OCI-LY7 (cell line): ENCODE measurements around the gene KIRREL3. TPM values are rescaled to one million over a fixed set of nuclear protein-coding genes. Genes with fewer than 3 reads are reported as not detected.

ENCODE experiments used
- BruUV-seq: library from RNA; stranded (reverse); fragments of 400-500 nt; replicated peaks from 2 replicates; lab custom pipeline; 2021; lab: Mats Ljungman, UMichigan
- CTCF ChIA-PET: fragments of 300-600 bp; sonication (Branson Sonifier 250); formaldehyde crosslinking; loops from one replicate; lab custom pipeline; 2022; ENCODE audit warnings: antibody characterized with exemption; ENCODE audit not compliant: unreplicated experiment; lab: Charles Lee
- POLR2A ChIA-PET: fragments of 300-600 bp; sonication (Branson Sonifier 250); formaldehyde crosslinking; loops from one replicate; lab custom pipeline; 2022; ENCODE audit warnings: antibody characterized with exemption; lab: Charles Lee
- DNase-seq: peaks from one replicate; pipeline ENCODE4 v3.0.0-alpha.2; 2015; ENCODE audit warnings: low spot score
- H2AFZ ChIP-seq: fragments of 200-600 bp; sonication (generic), shearing (Covaris generic); 2 replicates; pipeline ENCODE4 v1.6.1; 2014; ENCODE audit warnings: mild to moderate bottlenecking, antibody characterized with exemption, low read length, moderate library complexity
- H3K27ac ChIP-seq: fragments of 200-600 bp; sonication (generic); 2 replicates; pipeline ENCODE4 v1.5.1; 2014; ENCODE audit warnings: mixed run types, low read depth, mild to moderate bottlenecking, moderate library complexity, low read length, inconsistent platforms; ENCODE audit not compliant: poor library complexity, severe bottlenecking
- H3K36me3 ChIP-seq: fragments of 200-600 bp; sonication (generic); 2 replicates; pipeline ENCODE4 v1.6.1; 2014; ENCODE audit warnings: mild to moderate bottlenecking, antibody characterized with exemption, low read length, moderate library complexity, mixed read lengths; ENCODE audit not compliant: insufficient read depth
- H3K4me1 ChIP-seq: fragments of 200-600 bp; sonication (generic); 2 replicates; pipeline ENCODE4 v1.5.1; 2014; ENCODE audit warnings: mild to moderate bottlenecking, low read length; ENCODE audit not compliant: insufficient read depth, poor library complexity, severe bottlenecking
- H3K4me2 ChIP-seq: fragments of 200-600 bp; sonication (generic); 2 replicates; pipeline ENCODE4 v1.6.1; 2014; ENCODE audit warnings: mild to moderate bottlenecking, low read length
- H3K4me3 ChIP-seq: fragments of 200-600 bp; sonication (generic); 2 replicates; pipeline ENCODE4 v1.5.1; 2014; ENCODE audit warnings: mild to moderate bottlenecking, low read depth, low read length; ENCODE audit not compliant: poor library complexity, severe bottlenecking
- H3K79me2 ChIP-seq: fragments of 200-600 bp; sonication (generic); 2 replicates; pipeline ENCODE4 v1.6.1; 2016; ENCODE audit warnings: low read depth, mild to moderate bottlenecking, low read length, moderate library complexity, mixed read lengths; ENCODE audit not compliant: insufficient read depth
- H3K9me2 ChIP-seq: fragments of 200-600 bp; sonication (generic); 2 replicates; pipeline ENCODE4 v1.6.1; 2016; ENCODE audit warnings: mild to moderate bottlenecking, low read length, mixed read lengths; ENCODE audit not compliant: insufficient read depth
- H3K9me3 ChIP-seq: fragments of 200-600 bp; sonication (generic); 2 replicates; pipeline ENCODE4 v1.6.1; 2014; ENCODE audit warnings: mild to moderate bottlenecking, mixed run types, low read length, mixed read lengths
- H4K20me1 ChIP-seq: fragments of 200-600 bp; sonication (generic); 2 replicates; pipeline ENCODE4 v1.6.1; 2014; ENCODE audit warnings: mild to moderate bottlenecking, antibody characterized with exemption, low read length, moderate library complexity, mixed read lengths; ENCODE audit not compliant: insufficient read depth
- EZH2phosphoT487 ChIP-seq: fragments of 200-600 bp; sonication (generic); IDR thresholded peaks from 2 replicates; pipeline ENCODE4 v1.6.1; 2018; ENCODE audit warnings: low read depth, borderline replicate concordance, mild to moderate bottlenecking, mixed run types, antibody characterized with exemption, low read length, moderate library complexity, mixed read lengths
- intact Hi-C: fragments of 100-400 bp; cut with micrococcal nuclease; formaldehyde crosslinking; loops from one replicate; pipeline ENCODE4 v1.10.0; 2022; ENCODE audit not compliant: unreplicated experiment
- total RNA-seq, 2 experiments: library from RNA; depleted of rRNA in 1 of 2; stranded (reverse); fragments of >200 nt in 1 of 2; shearing (Covaris generic) in 1 of 2; gene quantifications; 2 replicates each; pipeline ENCODE4 v1.2.3, GENCODE V29; 2014 to 2022
- TF ChIP-seq, protein P1 (sequence below): fragments of 200-600 bp; sonication (generic); conservative IDR thresholded peaks from 2 replicates; pipeline ENCODE4 v1.5.1; 2014; ENCODE audit warnings: mild to moderate bottlenecking, antibody characterized with exemption, low read length, moderate library complexity, mixed read lengths

KIRREL3 gene
- total RNA-seq, 2 experiments from 2014 or later: not detected

DNA sequence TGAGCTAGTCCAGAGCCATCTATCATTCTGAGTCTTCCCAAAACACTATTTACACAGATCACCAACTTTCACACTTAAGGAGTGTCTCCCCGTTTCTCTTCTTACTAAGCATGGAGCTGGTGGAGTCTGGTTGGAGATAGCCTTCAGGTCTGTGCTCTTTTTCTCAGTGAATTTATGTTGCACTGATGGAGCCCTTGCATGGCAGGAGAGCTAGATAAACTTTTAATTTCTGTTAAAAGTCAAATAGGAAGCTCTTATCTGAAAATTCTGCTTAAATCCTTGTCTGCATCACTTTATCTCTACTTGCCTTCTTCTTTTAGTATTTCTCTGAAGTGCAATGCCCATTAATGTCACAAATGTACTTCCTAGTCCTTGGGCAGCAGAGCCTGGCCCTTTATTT, 581.7 kb downstream of the KIRREL3 start:
- BruUV-seq: no TSS peak
- peaks cover 45% of the 10 kb centered on the region for H3K4me1 ChIP-seq
- ChIA-PET POLR2A (interaction anchor here (0.6 to 2.7 kb wide), 9 partner anchors 10 to 355 kb away, joined by 3 to 27 read pairs (median 3); partner anchors contain the start of gene ST3GAL4), CTCF (interaction anchor here (0.9 kb wide), 1 partner anchor 62 kb away, joined by 3 read pairs; no protein-coding TSS in a partner anchor)
- no peaks in the 10 kb centered on the region for H3K9me2 ChIP-seq
- H3K36me3 ChIP-seq: no peaks in the 10 kb centered on the region; the same call in none of the 2 replicates
- H2AFZ ChIP-seq: no peak overlapping the region
- H3K4me3 ChIP-seq: no peak overlapping the region
- no peak for TF ChIP-seq EZH2phosphoT487
- TF ChIP-seq, protein P1, sequence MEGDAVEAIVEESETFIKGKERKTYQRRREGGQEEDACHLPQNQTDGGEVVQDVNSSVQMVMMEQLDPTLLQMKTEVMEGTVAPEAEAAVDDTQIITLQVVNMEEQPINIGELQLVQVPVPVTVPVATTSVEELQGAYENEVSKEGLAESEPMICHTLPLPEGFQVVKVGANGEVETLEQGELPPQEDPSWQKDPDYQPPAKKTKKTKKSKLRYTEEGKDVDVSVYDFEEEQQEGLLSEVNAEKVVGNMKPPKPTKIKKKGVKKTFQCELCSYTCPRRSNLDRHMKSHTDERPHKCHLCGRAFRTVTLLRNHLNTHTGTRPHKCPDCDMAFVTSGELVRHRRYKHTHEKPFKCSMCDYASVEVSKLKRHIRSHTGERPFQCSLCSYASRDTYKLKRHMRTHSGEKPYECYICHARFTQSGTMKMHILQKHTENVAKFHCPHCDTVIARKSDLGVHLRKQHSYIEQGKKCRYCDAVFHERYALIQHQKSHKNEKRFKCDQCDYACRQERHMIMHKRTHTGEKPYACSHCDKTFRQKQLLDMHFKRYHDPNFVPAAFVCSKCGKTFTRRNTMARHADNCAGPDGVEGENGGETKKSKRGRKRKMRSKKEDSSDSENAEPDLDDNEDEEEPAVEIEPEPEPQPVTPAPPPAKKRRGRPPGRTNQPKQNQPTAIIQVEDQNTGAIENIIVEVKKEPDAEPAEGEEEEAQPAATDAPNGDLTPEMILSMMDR: no peak
- no peak for DNase-seq
- 0 out of 2 replicates have a peak overlapping the region, but pooled peaks have one; percentile 14 for H3K4me2 ChIP-seq
- H3K79me2 ChIP-seq: no peaks in the 10 kb centered on the region
- H4K20me1 ChIP-seq: no peaks in the 10 kb centered on the region
- H3K9me3 ChIP-seq: no peaks in the 10 kb centered on the region
- H3K27ac ChIP-seq: no peak overlapping the region
- intact Hi-C loops: no loop called here

DNA sequence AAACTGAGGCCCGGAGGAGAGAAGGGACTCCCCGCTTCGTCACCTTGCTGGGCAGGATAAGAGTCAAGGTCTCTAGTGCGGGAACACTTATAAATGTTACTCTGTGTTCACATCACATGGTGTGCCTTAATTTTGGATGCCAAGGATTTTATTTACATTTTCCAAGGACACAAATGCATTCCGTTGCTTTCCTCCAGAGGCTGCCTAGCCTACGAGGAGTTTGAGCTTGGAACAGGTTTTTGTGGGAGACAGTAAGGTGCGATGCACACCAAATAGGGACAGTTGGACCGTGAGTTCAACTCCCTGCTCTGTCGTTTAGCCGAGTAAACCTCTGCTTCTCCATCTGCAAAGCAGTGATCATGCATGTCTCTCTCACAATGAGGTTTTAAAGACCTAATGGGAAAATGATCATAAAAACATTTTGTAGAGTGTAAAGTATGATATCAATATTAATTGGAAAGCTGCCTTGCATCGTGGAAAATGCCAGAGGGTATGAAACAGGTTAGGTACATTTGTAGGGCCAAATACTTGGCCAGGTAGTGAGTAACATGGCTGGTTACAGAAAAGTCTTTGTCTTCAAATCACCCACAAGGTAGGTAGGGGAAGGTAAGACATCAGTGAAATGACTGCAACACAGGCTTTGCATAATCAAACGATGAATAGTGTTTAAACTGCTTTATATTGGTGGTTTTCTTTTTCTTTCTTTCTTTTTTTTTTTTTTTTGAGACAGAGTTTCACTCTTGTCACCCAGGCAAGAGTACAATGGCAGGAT, 583.3 kb downstream of the KIRREL3 start:
- Histone ChIP-seq H3K27ac (no peak overlapping the region), H3K4me2 (peak overlapping the region; percentile 46), H2AFZ (no peak overlapping the region), H3K36me3 (no peaks in the 10 kb centered on the region; the same call in none of the 2 replicates), H3K79me2 (no peaks in the 10 kb centered on the region), H4K20me1 (no peaks in the 10 kb centered on the region), H3K9me3 (no peaks in the 10 kb centered on the region), H3K4me1 (peaks cover 39% of the 10 kb centered on the region), H3K4me3 (peak overlapping the region; percentile 54), H3K9me2 (no peaks in the 10 kb centered on the region)
- POLR2A ChIA-PET: interaction anchor here (0.6 to 1.1 kb wide), 5 partner anchors 18 to 151 kb away, joined by 3 to 4 read pairs (median 3); partner anchors contain the start of gene DCPS
- CTCF ChIA-PET: no interaction called here
- no peak for DNase-seq
- no TSS peak for BruUV-seq
- no peak for TF ChIP-seq EZH2phosphoT487
- TF ChIP-seq, protein P1: no peak
- intact Hi-C loops: no loop called here
